Mucosa of descending colon (tissue), 3 donors: ENCODE measurements around the gene MYO15A. TPM values are rescaled to one million over a fixed set of nuclear protein-coding genes. Genes with fewer than 3 reads are reported as not detected.
A peak's percentile ranks its signal among the peaks of the same experiment; 100 is the strongest.

Experiments used
- ATAC-seq: fragments of 200-7000 bp; cut with Tn5 transposase; one replicate; pipeline ENCODE4 v1.9.1; 2020; ENCODE audit warnings: mild to moderate bottlenecking, moderate library complexity
- DNase-seq, 3 donors: peaks; one replicate each; pipeline ENCODE4 v3.0.0-alpha.2; 2020
- H3K36me3 ChIP-seq: fragments of 200-600 bp; one replicate; pipeline ENCODE4 v1.8.0; 2021; ENCODE audit warnings: low read depth, mild to moderate bottlenecking
- H3K4me1 ChIP-seq: fragments of 200-600 bp; one replicate; pipeline ENCODE4 v1.8.0; 2021; ENCODE audit warnings: low read depth, mild to moderate bottlenecking
- H3K4me3 ChIP-seq: fragments of 200-600 bp; one replicate; pipeline ENCODE4 v1.8.0; 2021; ENCODE audit warnings: mild to moderate bottlenecking
- H3K9me3 ChIP-seq: fragments of 200-600 bp; one replicate; pipeline ENCODE4 v1.8.0; 2021; ENCODE audit warnings: mild to moderate bottlenecking
- intact Hi-C, 2 donors: fragments of 100-400 bp; cut with DNase I in 1 of 2; cut with micrococcal nuclease in 1 of 2; formaldehyde crosslinking; loops; one replicate each; pipeline versions ENCODE4 v1.11.0 to v1.11.1; 2022; cut with DNase I, micrococcal nuclease
- total RNA-seq, 3 donors: library from RNA; stranded (reverse); fragmentation: NEBNext Ultra II Directional in 2 of 3; extraction: Animal tissue kit (Norgen Biotek cat#: 25700) in 2 of 3; gene quantifications; one replicate each; pipeline versions ENCODE4 v1.2.1 to v1.2.4, GENCODE V29; 2021 to 2023
- TF ChIP-seq, protein P1 (sequence below): fragments of 200-600 bp; IDR thresholded peaks from one replicate; pipeline ENCODE4 v1.8.0; 2022; ENCODE audit warnings: antibody characterized with exemption, mild to moderate bottlenecking
- donor health status: DM: no; HTN: no; CAD: no; lungs with moderate emphysema.
- donor health status: DM: no; HTN: no; CAD: no.
- donor health status: DM: no; HTN: yes; CAD: no.

Gene MYO15A
- total RNA-seq, 3 donors from 2014 or later = 0.60 to 2.0 (median 1.2) TPM

DNA sequence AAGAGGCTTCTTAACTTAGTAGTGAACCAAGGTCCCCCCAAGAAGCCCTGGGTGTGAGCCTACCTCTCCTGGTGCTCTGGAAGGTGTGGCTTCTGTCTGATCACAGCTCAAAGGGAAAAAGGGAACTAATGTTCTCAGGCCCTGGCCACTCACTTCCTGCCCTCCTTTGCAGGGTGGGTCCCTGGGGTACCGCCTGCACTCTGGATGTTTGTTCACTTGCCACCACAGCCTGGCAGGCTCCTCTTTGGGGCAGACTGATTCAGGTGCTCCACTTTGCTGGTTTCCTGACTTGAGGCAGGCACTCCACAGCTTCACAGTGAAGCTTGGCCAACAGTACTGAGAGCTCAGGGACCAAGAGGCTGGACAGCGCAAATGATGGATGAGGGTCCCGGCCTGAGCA lies 5.9 kb upstream of the MYO15A start:
- TF ChIP-seq, protein P1, sequence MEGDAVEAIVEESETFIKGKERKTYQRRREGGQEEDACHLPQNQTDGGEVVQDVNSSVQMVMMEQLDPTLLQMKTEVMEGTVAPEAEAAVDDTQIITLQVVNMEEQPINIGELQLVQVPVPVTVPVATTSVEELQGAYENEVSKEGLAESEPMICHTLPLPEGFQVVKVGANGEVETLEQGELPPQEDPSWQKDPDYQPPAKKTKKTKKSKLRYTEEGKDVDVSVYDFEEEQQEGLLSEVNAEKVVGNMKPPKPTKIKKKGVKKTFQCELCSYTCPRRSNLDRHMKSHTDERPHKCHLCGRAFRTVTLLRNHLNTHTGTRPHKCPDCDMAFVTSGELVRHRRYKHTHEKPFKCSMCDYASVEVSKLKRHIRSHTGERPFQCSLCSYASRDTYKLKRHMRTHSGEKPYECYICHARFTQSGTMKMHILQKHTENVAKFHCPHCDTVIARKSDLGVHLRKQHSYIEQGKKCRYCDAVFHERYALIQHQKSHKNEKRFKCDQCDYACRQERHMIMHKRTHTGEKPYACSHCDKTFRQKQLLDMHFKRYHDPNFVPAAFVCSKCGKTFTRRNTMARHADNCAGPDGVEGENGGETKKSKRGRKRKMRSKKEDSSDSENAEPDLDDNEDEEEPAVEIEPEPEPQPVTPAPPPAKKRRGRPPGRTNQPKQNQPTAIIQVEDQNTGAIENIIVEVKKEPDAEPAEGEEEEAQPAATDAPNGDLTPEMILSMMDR = no peak
- Histone ChIP-seq H3K36me3 (no peaks in the 10 kb centered on the region), H3K9me3 (no peaks in the 10 kb centered on the region), H3K4me1 (no peaks in the 10 kb centered on the region), H3K4me3 (no peak overlapping the region)
- ATAC-seq (peak; percentile 13), DNase-seq (no peak)
- intact Hi-C loops = no loop called here

DNA sequence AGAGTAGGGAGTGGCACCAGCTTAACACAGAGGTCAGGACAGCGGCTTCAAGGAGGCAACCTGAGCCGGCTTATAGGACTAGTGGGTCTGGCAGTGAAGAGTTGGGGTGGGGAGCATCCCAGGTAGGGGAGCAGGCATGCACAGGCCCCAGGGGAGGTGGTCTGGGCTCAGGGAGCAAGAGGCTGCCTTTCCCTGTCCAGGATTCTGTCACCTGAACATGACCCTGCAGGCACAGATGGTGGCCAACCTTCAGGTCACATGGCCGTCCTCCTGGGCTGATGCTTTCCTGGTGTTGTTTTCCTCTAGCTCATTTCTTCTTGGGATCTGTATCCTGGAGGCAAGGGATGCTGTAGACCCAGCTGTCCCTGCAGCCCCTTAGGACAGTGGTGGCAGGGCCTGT lies 3.5 kb upstream of the MYO15A start:
- ATAC-seq (no peak), DNase-seq (no peak)
- Histone ChIP-seq H3K4me1 (no peaks in the 10 kb centered on the region), H3K9me3 (no peaks in the 10 kb centered on the region), H3K4me3 (no peak overlapping the region), H3K36me3 (no peaks in the 10 kb centered on the region)
- intact Hi-C loops = no loop called here
- TF ChIP-seq, protein P1 = no peak

DNA sequence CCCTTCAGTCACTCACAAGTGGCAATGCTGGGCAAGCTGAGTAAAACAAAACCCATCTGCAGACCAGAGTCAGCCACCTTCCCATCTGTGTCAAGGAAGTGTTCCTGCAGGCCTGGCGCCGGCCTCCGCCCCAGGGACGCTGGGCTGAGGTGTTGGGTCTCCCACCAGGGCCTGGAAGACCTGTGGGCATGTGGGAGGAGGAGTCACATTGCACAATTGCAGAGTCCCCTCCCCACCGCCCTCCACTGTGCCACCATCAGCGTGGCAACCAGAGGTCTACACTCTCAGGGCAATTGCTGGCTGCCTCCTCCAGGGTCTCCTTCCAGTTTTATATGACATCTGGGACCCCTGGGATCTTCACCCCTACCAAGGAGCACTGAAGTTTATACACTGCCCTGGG lies 3.0 kb upstream of the MYO15A start:
- TF ChIP-seq, protein P1 = no peak
- H3K9me3 ChIP-seq = no peaks in the 10 kb centered on the region
- H3K36me3 ChIP-seq = no peaks in the 10 kb centered on the region
- ATAC-seq = no peak
- H3K4me3 ChIP-seq = no peak overlapping the region
- DNase-seq = no peak
- intact Hi-C loops = no loop called here
- no peaks in the 10 kb centered on the region for H3K4me1 ChIP-seq

DNA sequence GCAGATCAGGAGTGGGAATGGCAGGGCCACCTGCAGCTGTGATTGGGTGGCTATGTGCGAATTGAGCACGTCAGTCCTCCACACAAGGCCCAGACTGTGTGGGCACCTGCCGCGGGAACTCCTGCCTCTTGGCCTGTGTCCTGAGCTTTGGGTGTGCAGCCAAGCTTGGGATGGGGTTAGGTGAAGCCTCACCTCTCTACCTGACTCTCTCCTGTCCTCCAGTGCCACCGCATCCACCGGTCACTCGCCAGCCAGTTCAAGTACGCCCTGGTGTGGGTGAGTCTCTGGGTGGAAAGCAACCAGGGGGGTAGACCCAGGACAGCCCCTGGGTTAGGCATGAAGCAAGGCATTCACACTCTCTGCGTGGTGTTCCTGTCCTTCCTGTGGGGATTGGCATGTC lies 2.3 kb upstream of the MYO15A start:
- TF ChIP-seq, protein P1 = no peak
- Histone ChIP-seq H3K4me3 (no peak overlapping the region), H3K36me3 (no peaks in the 10 kb centered on the region), H3K4me1 (no peaks in the 10 kb centered on the region), H3K9me3 (no peaks in the 10 kb centered on the region)
- intact Hi-C loops = no loop called here
- DNase-seq = no peak
- ATAC-seq = no peak

DNA sequence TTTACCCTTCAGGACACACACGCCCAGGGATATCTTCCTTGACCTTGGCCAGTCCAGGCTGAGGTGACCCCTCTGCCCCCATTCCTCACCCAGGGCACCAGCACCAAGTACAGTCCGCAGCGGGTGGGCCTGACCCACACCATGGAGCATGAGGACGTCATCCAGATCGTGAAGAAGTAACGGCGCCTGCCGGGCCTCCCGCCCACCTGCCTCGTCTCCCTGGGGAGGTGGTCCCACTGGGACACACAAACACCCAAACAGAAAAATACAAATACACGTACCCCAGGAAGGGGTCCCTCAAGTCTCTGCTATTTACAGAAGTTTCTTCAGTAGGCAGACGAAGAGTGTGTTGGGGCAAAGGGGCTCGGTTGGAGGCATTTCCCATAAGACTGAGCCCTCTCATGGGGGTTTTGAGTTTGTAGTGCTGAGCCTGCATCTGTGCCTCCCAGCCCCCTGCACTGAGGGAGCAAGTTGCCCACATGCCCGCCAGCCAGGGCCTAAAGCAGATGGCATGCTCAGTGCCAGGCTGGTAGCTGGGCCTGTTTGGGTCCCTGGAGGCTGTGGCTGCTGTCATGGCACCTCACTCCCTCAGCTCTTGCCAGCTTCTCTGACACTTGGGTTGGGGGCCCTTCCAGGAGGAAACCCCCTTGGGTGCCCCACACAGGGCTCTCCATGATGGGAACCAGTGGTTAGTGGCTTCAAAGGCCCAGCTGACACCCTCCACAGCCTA lies 1.3 kb upstream of the MYO15A start:
- Histone ChIP-seq H3K36me3 (no peaks in the 10 kb centered on the region), H3K4me3 (no peak overlapping the region), H3K9me3 (no peaks in the 10 kb centered on the region), H3K4me1 (no peaks in the 10 kb centered on the region)
- ATAC-seq = no peak
- DNase-seq = no peak
- intact Hi-C loops = no loop called here
- TF ChIP-seq, protein P1 = no peak

DNA sequence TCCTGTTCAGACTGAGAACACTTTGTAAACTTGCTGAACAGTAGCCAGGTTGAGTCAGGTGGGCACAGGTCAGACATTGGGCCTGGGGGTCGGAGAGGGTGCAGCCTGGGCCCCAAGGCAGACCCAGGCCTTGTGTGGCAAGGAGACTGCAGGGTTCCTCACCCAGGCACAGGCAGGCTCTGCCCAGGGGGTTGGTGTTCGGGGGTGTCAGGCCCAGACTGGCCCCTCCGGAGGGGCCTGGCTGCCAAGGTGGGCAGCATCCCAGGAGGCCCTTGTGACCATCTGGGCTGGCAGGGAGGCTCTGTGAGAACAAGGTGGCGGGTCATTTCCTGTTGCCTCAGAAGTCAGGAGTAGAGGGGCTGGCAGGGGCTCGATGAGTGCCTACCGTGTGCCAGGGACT lies 585 bp upstream of the MYO15A start:
- no peak overlapping the region for H3K4me3 ChIP-seq
- TF ChIP-seq, protein P1 = no peak
- H3K4me1 ChIP-seq = no peaks in the 10 kb centered on the region
- intact Hi-C loops = no loop called here
- ATAC-seq (no peak), DNase-seq (no peak)
- no peaks in the 10 kb centered on the region for H3K9me3 ChIP-seq
- no peaks in the 10 kb centered on the region for H3K36me3 ChIP-seq
